Stimulated activated CD8-positive, alpha-beta memory T cell treated with anti-CD3 and anti-CD28 coated beads, Interleukin-7, amount 100 ng/mL, for 4 hours (primary cell): Measurements from ENCODE around the gene OPRPN.

Source experiments
- DNase-seq, 2 donors: peaks; one replicate each; pipeline ENCODE4 v3.0.0-alpha.2; 2020; ENCODE audit warnings: low read depth in 2 of 2

OPRPN gene, protein sequence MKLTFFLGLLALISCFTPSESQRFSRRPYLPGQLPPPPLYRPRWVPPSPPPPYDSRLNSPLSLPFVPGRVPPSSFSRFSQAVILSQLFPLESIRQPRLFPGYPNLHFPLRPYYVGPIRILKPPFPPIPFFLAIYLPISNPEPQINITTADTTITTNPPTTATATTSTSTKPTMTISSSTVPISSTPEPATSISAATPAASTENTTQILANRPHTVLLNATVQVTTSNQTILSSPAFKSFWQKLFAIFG

DNA sequence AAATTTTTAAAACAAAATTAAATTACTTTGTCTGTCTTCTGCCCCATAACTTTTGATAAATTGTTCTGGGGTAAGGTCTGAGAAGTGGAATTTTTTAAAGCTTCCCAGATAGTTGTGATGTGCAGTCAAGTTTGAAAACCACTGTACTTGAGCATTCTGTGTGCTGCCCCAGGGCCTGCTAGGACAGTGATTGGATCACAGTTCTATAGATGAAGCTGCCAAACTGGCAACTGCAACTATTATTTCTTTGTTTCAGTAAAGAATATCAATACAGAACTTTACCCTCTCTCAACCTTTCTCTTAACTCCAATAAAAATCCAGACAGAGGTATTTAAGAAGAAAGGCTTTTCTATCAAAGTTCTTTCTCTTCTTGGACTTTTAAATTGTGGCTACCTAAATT is at the start of gene OPRPN:
Gene OPRPN, plus strand, starts transcription at position 361 of the 400 bp plus-strand sequence. CDS start 1,346 bp downstream, outside the sequence.
- no peak for DNase-seq

DNA sequence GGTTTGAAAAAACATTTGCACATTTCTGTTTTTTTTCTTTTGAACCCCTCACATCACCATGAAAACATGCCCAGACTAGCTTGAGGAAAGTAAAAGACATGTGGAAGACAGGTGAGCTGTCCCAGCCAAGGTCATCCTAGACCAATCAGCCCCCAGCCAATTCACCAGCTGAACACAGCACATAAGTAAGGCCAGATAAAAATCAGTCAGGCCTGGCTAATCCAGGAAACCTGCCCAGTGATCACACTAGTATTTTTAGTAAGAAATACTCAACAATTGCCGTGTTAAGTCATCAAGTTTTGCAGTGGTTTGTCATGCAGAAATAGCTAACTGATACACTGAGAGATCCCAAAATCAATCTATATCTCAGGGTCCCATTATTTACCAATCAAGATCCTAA is 41.6 kb upstream of the OPRPN start:
- DNase-seq: no peak

GRCh38 chr4:70359115-70359661 is 38.6 kb upstream of the OPRPN start:
- DNase-seq: no peak

DNA sequence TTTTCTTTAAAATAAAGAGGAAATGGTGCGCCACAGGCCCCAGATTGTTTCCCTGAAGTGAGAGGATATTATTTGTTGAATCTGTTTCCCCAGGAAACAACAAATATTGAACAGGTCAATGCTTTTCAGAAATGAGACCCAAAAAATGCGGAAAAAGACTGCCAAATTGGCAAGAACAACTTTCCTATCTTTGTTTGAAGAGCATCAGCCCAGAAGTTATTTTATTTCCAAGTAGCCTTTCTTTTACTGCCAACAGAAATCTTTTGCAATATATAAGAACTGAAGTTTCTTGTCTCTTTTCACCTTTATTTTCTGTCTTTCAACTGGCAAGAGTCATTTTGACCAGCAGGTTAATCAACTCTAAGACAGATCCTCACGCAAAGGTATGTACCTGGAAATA is 37.3 kb upstream of the OPRPN start, which contains the start of gene SMR3A:
Gene SMR3A, plus strand, starts transcription at position 301 of the 400 bp plus-strand sequence. CDS start 1,356 bp downstream, outside the sequence.
- DNase-seq: no peak

DNA sequence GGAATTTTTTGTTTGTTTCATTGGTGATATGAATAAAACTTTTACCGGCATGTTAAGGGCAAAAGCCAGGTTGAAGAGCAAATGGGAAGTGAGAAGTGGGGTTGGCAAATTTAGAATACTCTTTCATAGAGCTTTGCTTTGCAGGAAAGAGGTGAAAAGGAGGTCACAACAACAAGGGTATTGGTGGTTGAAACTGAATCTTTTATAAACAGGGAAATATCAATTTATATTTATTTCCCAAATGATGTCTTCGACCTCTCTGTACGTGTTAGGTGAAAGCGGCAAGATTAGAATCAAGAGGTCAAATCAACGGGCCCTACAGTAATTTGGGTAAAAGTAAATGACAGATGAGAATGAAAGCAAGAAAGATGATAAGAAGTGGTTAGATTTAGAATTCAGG is 33.7 kb upstream of the OPRPN start:
- DNase-seq: no peak

DNA sequence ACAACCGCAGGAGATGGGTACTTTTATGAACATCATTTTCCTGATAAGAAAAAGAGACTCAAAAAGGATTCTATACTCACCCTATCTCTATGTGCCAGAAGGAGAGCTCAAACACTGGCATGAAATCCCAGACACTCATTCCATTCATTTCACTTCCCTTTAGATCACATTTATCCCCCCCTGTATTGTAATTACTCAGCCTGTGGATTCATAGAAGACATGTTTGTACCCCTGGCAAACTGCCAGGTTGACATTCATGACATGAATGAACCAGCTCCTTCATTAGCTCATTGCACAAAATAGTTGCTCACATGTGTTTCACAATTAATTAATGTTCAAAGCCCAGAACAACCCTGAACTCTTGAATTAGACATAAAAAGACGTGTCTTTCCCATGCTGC is 32.3 kb upstream of the OPRPN start:
- DNase-seq: no peak

- DNase-seq: no peak
Measured at GRCh38 chr4:70367813-70368212, 29.9 kb upstream of the OPRPN start.

- no peak for DNase-seq
Measured at GRCh38 chr4:70371987-70372386, 25.8 kb upstream of the OPRPN start.

GRCh38 chr4:70372760-70373159 is 25.0 kb upstream of the OPRPN start:
- no peak for DNase-seq

DNA sequence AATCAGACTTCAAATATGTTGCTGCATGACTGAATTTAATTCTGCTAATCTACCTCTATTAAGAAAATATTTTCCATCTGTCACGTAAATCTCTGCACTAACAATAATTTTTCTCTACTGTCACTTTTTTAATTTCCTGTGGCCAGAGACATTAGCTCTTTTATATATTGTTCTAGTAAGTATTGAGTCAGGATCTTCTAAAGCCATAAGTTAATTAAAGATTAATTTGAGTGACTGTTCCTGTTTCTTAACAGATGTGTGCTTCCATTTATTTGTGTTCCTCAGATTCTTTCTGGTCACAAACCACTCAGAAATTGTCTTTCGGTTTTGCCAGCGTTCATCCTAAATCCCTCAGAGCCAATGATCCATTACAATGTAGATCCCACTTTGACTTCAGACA is 17.2 kb upstream of the OPRPN start:
- DNase-seq: no peak

DNA sequence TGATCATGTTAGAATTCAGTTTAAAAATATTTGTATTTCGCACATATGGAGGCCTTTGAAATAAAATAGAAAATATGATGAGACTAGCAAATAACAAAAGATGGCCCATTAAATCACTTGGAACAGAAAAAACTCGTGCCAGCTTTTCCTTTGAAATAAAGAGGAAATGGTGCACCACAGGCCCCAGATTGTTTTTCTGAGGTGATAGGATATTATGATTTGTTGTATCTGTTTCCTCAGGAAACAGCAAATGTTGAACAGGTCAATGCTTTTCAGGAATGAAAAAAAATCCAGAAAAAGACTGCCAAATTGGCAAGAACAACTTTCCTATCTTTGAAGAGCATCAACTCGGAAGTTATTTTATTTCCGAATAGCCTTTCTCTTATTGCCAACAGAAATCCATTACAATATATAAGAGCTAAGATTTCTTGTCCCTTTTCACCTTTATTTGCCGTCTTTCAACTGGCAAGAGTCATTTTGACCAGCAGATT is 15.0 kb upstream of the OPRPN start, which contains the start of gene SMR3B:
Gene SMR3B, plus strand, starts transcription at position 441 of the 491 bp plus-strand sequence. CDS start 1,380 bp downstream, outside the sequence.
- no peak for DNase-seq

DNA sequence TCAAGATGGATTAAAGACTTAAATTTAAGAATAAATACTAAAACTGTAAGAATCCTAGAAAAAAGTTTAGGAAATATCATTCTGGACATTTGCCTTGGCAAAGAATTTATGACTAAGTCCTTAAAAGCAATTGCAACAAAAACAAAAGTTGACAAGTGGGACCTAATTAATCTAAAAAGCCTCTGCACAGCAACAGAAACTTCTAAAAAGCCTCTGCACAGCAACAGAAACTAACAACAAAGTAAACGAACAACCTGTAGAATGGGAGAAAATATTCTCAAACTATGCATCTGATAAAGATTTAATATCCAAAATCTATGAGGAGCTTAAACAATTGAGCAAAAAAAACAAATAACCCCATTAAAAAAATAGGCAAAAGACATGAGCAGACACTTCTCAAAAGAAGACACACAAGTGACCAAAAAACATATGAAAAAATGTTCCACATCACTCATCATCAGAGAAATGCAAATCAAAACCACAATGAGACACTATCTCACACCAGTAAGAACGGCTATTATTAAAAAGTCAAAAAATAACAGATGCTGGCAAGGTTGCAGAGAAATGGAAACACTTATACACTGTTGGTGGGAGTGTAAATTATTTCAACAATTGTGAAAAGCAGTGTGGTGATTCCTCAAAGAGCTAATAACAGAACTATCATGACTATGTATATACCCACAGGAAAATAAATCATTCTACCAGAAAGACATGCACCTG is 5.5 kb upstream of the OPRPN start:
- no peak for DNase-seq

GRCh38 chr4:70399319-70399718 is 1.6 kb downstream of the OPRPN start:
- DNase-seq: no peak

DNA sequence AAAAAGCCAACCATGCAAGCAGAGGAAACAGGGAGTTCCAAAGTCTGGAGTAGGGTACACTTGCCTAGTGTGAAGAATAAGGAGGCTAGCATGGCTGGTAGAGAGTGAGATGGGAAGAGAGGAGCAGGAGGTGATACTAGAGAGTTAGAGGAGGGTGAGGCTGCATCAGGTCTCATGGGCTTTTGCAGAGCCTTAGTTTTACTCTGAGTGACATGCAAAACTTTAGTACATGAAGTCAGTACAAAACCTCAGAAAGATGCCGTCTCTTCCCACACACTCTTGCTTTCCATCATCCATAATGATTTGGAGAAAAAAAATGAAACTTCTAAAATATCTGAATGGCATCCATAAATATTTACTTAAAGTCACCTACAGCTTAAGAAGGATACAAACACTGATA is 5.0 kb downstream of the OPRPN start:
- DNase-seq: no peak

GRCh38 chr4:70405765-70406164 is 8.0 kb downstream of the OPRPN start:
- no peak for DNase-seq

GRCh38 chr4:70425306-70425705 is 27.6 kb downstream of the OPRPN start:
- DNase-seq: no peak

- DNase-seq: no peak
Measured at GRCh38 chr4:70426789-70427188, 29.0 kb downstream of the OPRPN start.

DNA sequence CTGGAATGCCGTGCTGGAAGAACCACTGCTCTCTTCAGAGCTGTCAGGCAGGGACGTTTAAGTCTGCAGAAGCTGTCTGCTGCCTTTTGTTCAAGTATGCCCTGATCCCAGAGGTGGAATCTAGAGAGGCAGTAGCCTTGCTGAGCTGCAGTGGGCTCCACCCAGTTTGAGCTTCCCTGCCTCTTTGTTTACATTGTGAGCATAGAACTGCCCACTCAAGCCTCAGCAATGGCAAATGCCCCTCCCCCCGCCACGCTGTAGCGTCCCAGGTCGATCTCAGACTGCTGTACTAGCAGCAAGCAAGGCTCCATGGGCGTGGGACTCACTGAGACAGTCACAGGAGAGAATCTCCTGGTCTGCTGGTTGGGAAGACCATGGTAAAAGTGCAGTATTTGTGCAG is 39.5 kb downstream of the OPRPN start:
- no peak for DNase-seq

DNA sequence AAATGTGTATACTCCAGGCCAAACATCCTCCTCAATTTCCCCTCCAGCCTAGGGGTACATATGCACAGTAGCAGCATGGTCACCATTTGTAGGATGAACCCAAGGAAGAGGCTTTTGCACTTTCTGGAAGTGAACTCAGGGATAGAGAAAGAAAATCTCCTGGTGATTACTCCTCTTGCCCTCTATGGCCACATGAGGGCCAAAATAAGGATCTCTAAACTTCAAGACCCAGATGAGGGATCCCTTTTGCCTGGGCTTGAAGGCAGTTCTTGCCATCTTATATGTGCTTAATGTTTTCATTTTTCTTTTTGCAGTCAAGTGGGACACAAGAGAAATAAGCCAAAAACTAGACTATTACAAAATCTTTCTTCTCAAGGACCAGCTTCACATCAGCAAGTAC is 44.7 kb downstream of the OPRPN start:
- no peak for DNase-seq

GRCh38 chr4:70443329-70443728 is 45.6 kb downstream of the OPRPN start:
- DNase-seq: no peak

GRCh38 chr4:70449220-70449619 is 51.5 kb downstream of the OPRPN start:
- no peak for DNase-seq

- no peak for DNase-seq
Measured at GRCh38 chr4:70452946-70453345, 55.2 kb downstream of the OPRPN start.
